ENCODE measurements around the gene SMIM1.

The SMIM1 gene

GRCh38 chr1:3732434-3733093, 40.0 kb upstream of the SMIM1 start:
- no peak for TF ChIP-seq JUND (IDR thresholded peaks at IDR 0.05; ENCODE audit: low read depth)
- no peak for DNase-seq (ENCODE audit: low read depth in 1 of 2, low spot score in 1 of 2)
- in situ Hi-C loops (cut with HindIII; ENCODE audit: low pct_unique_long_range_greater_than_20kb, low sequenced_read_pairs) = no loop called here

- no peak for TF ChIP-seq JUND (IDR thresholded peaks at IDR 0.05; ENCODE audit: low read depth)
- no peak for DNase-seq (ENCODE audit: low read depth in 1 of 2, low spot score in 1 of 2)
- in situ Hi-C loops (cut with HindIII; ENCODE audit: low pct_unique_long_range_greater_than_20kb, low sequenced_read_pairs) = no loop called here
Observed at GRCh38 chr1:3733094-3733882, 39.3 kb upstream of the SMIM1 start.

- TF ChIP-seq JUND (IDR thresholded peaks at IDR 0.05; ENCODE audit: low read depth) = no peak
- in situ Hi-C loops (cut with HindIII; ENCODE audit: low pct_unique_long_range_greater_than_20kb, low sequenced_read_pairs) = no loop called here
- no peak for DNase-seq (ENCODE audit: low read depth in 1 of 2, low spot score in 1 of 2)
Observed at GRCh38 chr1:3733883-3734589, 38.5 kb upstream of the SMIM1 start.

DNA sequence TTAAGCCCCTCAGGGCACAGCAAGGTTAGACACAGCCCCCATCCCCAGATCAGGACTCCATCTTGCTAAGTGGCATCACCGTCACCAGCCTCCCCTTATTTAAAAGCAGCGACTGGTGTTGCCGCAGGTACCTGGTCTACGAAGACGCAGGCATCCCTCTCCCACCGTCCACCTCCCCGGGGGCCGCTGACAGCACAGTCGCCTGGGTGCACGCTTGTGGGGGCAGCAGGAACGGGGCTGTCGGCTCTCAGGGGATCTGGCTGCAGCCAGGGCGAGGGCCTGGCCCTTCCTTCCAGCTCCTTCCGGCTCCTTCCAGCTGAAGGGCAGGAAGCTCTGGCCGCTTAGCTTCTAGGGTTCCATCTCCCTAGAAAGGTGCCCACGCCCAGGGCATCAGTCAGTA, 37.9 kb upstream of the SMIM1 start:
- in situ Hi-C loops (cut with HindIII; ENCODE audit: low pct_unique_long_range_greater_than_20kb, low sequenced_read_pairs) = no loop called here
- no peak for TF ChIP-seq JUND (IDR thresholded peaks at IDR 0.05; ENCODE audit: low read depth)
- no peak for DNase-seq (ENCODE audit: low read depth in 1 of 2, low spot score in 1 of 2)

DNA sequence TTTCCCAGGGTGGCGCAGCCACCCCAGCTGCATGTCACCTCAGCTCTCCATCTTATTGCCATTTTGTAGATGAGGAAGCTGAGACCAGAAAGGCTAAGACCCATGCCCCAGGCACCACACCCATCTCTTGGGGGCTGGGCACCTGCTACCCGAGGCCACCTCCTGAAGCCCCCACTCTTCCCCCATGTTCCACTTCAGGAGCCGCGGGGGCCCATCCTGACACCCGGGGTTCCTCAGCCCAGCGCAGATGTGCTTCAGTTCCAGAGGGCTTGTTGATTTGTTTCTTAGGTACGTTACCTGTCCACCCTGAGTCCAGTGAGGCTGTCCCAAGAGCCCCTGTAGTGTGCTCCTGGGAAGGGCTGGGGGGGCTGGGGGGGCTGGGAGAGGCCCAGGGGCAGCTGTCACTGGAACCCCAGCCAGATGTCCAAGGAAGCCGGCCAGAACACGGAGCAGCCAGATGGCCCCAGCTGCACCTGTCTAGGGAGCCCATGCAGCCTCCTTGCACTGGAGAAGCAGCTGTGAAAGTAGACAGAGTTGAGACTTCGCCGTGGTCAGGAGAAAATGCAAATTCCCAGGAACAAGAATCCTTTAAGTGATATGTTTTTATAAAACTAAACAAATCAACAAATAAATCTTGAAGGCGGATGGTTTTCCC, 37.4 kb upstream of the SMIM1 start:
- in situ Hi-C loops (cut with HindIII; ENCODE audit: low pct_unique_long_range_greater_than_20kb, low sequenced_read_pairs) = no loop called here
- no peak for DNase-seq (ENCODE audit: low read depth in 1 of 2, low spot score in 1 of 2)
- no peak for TF ChIP-seq JUND (IDR thresholded peaks at IDR 0.05; ENCODE audit: low read depth)

DNA sequence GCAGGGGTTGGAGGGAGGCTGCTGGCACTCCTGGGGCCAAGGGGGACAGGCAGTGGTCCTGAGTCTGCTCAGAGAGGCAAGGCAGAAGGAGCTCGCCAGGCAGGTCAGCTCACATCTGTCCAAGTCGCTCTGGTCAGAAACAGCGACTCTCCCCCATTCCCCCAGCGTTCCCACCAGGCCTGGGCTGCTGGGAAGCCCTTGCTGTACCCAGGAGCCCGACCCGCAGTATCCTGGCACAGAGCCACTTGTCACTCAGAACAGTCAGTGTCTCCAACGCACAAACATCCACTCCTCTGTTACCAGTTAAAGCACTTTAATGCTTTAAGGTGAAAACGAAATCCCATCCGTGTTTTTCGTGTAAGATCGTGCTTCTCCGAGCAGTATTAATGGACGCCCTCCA, 36.9 kb upstream of the SMIM1 start:
- DNase-seq (ENCODE audit: low read depth in 1 of 2, low spot score in 1 of 2) = no peak
- no peak for TF ChIP-seq JUND (IDR thresholded peaks at IDR 0.05; ENCODE audit: low read depth)
- in situ Hi-C loops (cut with HindIII; ENCODE audit: low pct_unique_long_range_greater_than_20kb, low sequenced_read_pairs) = no loop called here

DNA sequence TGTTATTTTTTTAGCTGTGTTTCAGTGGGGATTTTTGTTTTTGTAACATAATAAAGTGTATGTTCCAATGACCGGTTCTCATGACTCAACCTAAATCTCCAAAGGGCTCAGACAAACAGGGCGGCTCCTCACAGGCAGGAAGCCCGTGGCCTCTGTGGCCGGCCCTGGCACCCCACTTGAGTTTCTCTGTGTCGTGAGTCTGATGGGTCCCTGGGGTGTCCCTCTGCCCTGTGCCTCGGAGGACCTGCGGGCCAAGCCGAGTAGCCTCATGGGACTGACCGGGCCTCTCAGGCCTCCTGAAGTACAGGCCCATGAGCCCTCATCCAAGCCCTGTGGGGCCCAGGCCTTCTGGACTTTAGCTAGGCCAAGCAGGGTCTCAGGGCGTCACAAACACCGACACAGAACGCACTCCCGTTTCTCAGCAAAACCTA, 36.4 kb upstream of the SMIM1 start:
- TF ChIP-seq JUND (IDR thresholded peaks at IDR 0.05; ENCODE audit: low read depth) = no peak
- in situ Hi-C loops (cut with HindIII; ENCODE audit: low pct_unique_long_range_greater_than_20kb, low sequenced_read_pairs) = no loop called here
- no peak for DNase-seq (ENCODE audit: low read depth in 1 of 2, low spot score in 1 of 2)

DNA sequence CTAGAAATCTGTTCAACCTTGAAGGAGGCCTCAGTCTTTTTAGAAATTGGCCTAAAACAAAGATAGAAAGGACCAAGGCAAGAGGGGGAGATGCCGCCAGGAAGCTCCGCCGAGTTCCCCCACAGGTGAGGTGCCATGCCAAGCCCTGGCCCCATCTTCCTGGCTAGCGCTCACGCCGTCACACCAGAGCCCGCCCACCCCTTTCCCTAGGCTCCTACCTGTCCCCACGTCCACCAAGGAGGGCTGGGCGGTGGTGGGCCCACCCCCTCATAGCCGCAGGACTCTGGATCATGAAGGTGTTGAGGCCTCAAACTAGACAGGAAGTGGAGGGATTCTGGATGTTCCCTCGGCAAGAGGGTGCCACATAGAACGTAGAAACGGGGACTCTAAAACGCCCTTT, 35.8 kb upstream of the SMIM1 start:
- in situ Hi-C loops (cut with HindIII; ENCODE audit: low pct_unique_long_range_greater_than_20kb, low sequenced_read_pairs) = no loop called here
- no peak for TF ChIP-seq JUND (IDR thresholded peaks at IDR 0.05; ENCODE audit: low read depth)
- no peak for DNase-seq (ENCODE audit: low read depth in 1 of 2, low spot score in 1 of 2)

DNA sequence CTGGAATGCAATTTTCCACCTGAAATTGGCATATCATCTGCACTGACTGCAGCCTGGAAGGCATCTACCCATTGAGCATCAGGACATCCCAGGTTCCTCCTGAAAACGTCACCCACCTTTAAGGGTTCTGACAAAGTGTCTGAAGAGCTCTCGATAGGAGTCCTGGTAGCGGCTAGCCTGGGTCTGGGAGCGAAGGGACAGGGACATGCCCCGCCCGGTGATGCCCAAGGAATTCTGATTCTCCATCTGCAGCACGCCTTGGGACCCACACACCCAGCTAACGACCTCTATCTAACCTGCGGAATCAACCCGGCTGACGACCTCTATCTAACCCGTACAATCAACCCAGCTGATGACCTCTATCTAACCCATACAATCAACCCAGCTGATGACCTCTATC, 33.6 kb upstream of the SMIM1 start:
- DNase-seq (ENCODE audit: low read depth in 1 of 2, low spot score in 1 of 2) = no peak
- in situ Hi-C loops (cut with HindIII; ENCODE audit: low pct_unique_long_range_greater_than_20kb, low sequenced_read_pairs) = no loop called here
- no peak for TF ChIP-seq JUND (IDR thresholded peaks at IDR 0.05; ENCODE audit: low read depth)

- DNase-seq (ENCODE audit: low read depth in 1 of 2, low spot score in 1 of 2) = no peak
- in situ Hi-C loops (cut with HindIII; ENCODE audit: low pct_unique_long_range_greater_than_20kb, low sequenced_read_pairs) = no loop called here
- no peak for TF ChIP-seq JUND (IDR thresholded peaks at IDR 0.05; ENCODE audit: low read depth)
Observed at GRCh38 chr1:3740042-3740441, 32.5 kb upstream of the SMIM1 start.

- in situ Hi-C loops (cut with HindIII; ENCODE audit: low pct_unique_long_range_greater_than_20kb, low sequenced_read_pairs) = no loop called here
- no peak for TF ChIP-seq JUND (IDR thresholded peaks at IDR 0.05; ENCODE audit: low read depth)
- no peak for DNase-seq (ENCODE audit: low read depth in 1 of 2, low spot score in 1 of 2)
Observed at GRCh38 chr1:3740752-3741151, 31.8 kb upstream of the SMIM1 start.

GRCh38 chr1:3741566-3742438, 30.7 kb upstream of the SMIM1 start:
- no peak for DNase-seq (ENCODE audit: low read depth in 1 of 2, low spot score in 1 of 2)
- TF ChIP-seq JUND (IDR thresholded peaks at IDR 0.05; ENCODE audit: low read depth) = no peak
- in situ Hi-C loops (cut with HindIII; ENCODE audit: low pct_unique_long_range_greater_than_20kb, low sequenced_read_pairs) = no loop called here
